Measurements from ENCODE around the gene PSMC1.

PSMC1 gene

GRCh38 chr14:90305176-90305601 is 48.8 kb downstream of the PSMC1 start:
- Histone ChIP-seq H3K27ac (ENCODE audit: low read length) (no peak overlapping the region), H3K9me3 (ENCODE audit: control insufficient read depth in 1 of 2, low read length in 2 of 2) (no peaks in the 10 kb centered on the region), H3K36me3 (ENCODE audit: control insufficient read depth in 1 of 2, insufficient read depth in 2 of 2, low read length in 2 of 2) (peaks cover 26 to 27% of the 10 kb centered on the region in 2 donors), H3K27me3 (ENCODE audit: low read depth, low read length) (no peaks in the 10 kb centered on the region), H3K4me3 (ENCODE audit: low read depth in 1 of 2, low read length in 2 of 2) (no peak overlapping the region), H3K4me1 (ENCODE audit: control insufficient read depth in 1 of 2, insufficient read depth in 2 of 2, low read length in 2 of 2) (peaks cover 0 to 12% of the 10 kb centered on the region in 2 donors)

GRCh38 chr14:90308561-90308960 is 52.2 kb downstream of the PSMC1 start:
- H3K9me3 ChIP-seq (ENCODE audit: control insufficient read depth in 1 of 2, low read length in 2 of 2) = no peaks in the 10 kb centered on the region
- H3K4me1 ChIP-seq (ENCODE audit: control insufficient read depth in 1 of 2, insufficient read depth in 2 of 2, low read length in 2 of 2) = no peaks in the 10 kb centered on the region
- H3K27ac ChIP-seq (ENCODE audit: low read length) = no peak overlapping the region
- H3K36me3 ChIP-seq (ENCODE audit: control insufficient read depth in 1 of 2, insufficient read depth in 2 of 2, low read length in 2 of 2) = peaks cover 25 to 49% of the 10 kb centered on the region in 2 donors
- H3K27me3 ChIP-seq (ENCODE audit: low read depth, low read length) = no peaks in the 10 kb centered on the region
- H3K4me3 ChIP-seq (ENCODE audit: low read depth in 1 of 2, low read length in 2 of 2) = no peak overlapping the region

GRCh38 chr14:90317286-90317685 is 60.9 kb downstream of the PSMC1 start:
- Histone ChIP-seq H3K36me3 (ENCODE audit: control insufficient read depth in 1 of 2, insufficient read depth in 2 of 2, low read length in 2 of 2) (peaks cover 26 to 42% of the 10 kb centered on the region in 2 donors), H3K27ac (ENCODE audit: low read length) (no peak overlapping the region), H3K9me3 (ENCODE audit: control insufficient read depth in 1 of 2, low read length in 2 of 2) (no peaks in the 10 kb centered on the region), H3K27me3 (ENCODE audit: low read depth, low read length) (no peaks in the 10 kb centered on the region), H3K4me1 (ENCODE audit: control insufficient read depth in 1 of 2, insufficient read depth in 2 of 2, low read length in 2 of 2) (no peaks in the 10 kb centered on the region), H3K4me3 (ENCODE audit: low read depth in 1 of 2, low read length in 2 of 2) (no peak overlapping the region)

- no peak overlapping the region for H3K27ac ChIP-seq (ENCODE audit: low read length)
- no peaks in the 10 kb centered on the region for H3K9me3 ChIP-seq (ENCODE audit: control insufficient read depth in 1 of 2, low read length in 2 of 2)
- no peaks in the 10 kb centered on the region for H3K4me1 ChIP-seq (ENCODE audit: control insufficient read depth in 1 of 2, insufficient read depth in 2 of 2, low read length in 2 of 2)
- no peaks in the 10 kb centered on the region for H3K27me3 ChIP-seq (ENCODE audit: low read depth, low read length)
- H3K4me3 ChIP-seq (ENCODE audit: low read depth in 1 of 2, low read length in 2 of 2) = no peak overlapping the region
- peaks cover 24 to 36% of the 10 kb centered on the region in 2 donors for H3K36me3 ChIP-seq (ENCODE audit: control insufficient read depth in 1 of 2, insufficient read depth in 2 of 2, low read length in 2 of 2)
Observed at GRCh38 chr14:90318016-90318415, 61.7 kb downstream of the PSMC1 start.

- no peak overlapping the region for H3K4me3 ChIP-seq (ENCODE audit: low read depth in 1 of 2, low read length in 2 of 2)
- peaks cover 15 to 29% of the 10 kb centered on the region in 2 donors for H3K36me3 ChIP-seq (ENCODE audit: control insufficient read depth in 1 of 2, insufficient read depth in 2 of 2, low read length in 2 of 2)
- no peaks in the 10 kb centered on the region for H3K27me3 ChIP-seq (ENCODE audit: low read depth, low read length)
- H3K4me1 ChIP-seq (ENCODE audit: control insufficient read depth in 1 of 2, insufficient read depth in 2 of 2, low read length in 2 of 2) = no peaks in the 10 kb centered on the region
- no peaks in the 10 kb centered on the region for H3K9me3 ChIP-seq (ENCODE audit: control insufficient read depth in 1 of 2, low read length in 2 of 2)
- no peak overlapping the region for H3K27ac ChIP-seq (ENCODE audit: low read length)
Observed at GRCh38 chr14:90319173-90319572, 62.8 kb downstream of the PSMC1 start.

- Histone ChIP-seq H3K4me3 (ENCODE audit: low read depth in 1 of 2, low read length in 2 of 2) (no peak overlapping the region), H3K36me3 (ENCODE audit: control insufficient read depth in 1 of 2, insufficient read depth in 2 of 2, low read length in 2 of 2) (peaks cover 15 to 22% of the 10 kb centered on the region in 2 donors), H3K4me1 (ENCODE audit: control insufficient read depth in 1 of 2, insufficient read depth in 2 of 2, low read length in 2 of 2) (no peaks in the 10 kb centered on the region), H3K27ac (ENCODE audit: low read length) (no peak overlapping the region), H3K27me3 (ENCODE audit: low read depth, low read length) (no peaks in the 10 kb centered on the region), H3K9me3 (ENCODE audit: control insufficient read depth in 1 of 2, low read length in 2 of 2) (no peaks in the 10 kb centered on the region)
Observed at GRCh38 chr14:90319634-90320541, 63.5 kb downstream of the PSMC1 start.

- Histone ChIP-seq H3K9me3 (ENCODE audit: control insufficient read depth in 1 of 2, low read length in 2 of 2) (no peaks in the 10 kb centered on the region), H3K4me3 (ENCODE audit: low read depth in 1 of 2, low read length in 2 of 2) (no peak overlapping the region), H3K27me3 (ENCODE audit: low read depth, low read length) (no peaks in the 10 kb centered on the region), H3K36me3 (ENCODE audit: control insufficient read depth in 1 of 2, insufficient read depth in 2 of 2, low read length in 2 of 2) (peaks cover 5 to 6% of the 10 kb centered on the region in 2 donors), H3K4me1 (ENCODE audit: control insufficient read depth in 1 of 2, insufficient read depth in 2 of 2, low read length in 2 of 2) (peaks cover 0 to 7% of the 10 kb centered on the region in 2 donors), H3K27ac (ENCODE audit: low read length) (no peak overlapping the region)
Observed at GRCh38 chr14:90321891-90322290, 65.5 kb downstream of the PSMC1 start.

Measured in muscle layer of duodenum (tissue), 2 donors.